Measurements from ENCODE around the gene OXLD1.

Gene OXLD1

DNA sequence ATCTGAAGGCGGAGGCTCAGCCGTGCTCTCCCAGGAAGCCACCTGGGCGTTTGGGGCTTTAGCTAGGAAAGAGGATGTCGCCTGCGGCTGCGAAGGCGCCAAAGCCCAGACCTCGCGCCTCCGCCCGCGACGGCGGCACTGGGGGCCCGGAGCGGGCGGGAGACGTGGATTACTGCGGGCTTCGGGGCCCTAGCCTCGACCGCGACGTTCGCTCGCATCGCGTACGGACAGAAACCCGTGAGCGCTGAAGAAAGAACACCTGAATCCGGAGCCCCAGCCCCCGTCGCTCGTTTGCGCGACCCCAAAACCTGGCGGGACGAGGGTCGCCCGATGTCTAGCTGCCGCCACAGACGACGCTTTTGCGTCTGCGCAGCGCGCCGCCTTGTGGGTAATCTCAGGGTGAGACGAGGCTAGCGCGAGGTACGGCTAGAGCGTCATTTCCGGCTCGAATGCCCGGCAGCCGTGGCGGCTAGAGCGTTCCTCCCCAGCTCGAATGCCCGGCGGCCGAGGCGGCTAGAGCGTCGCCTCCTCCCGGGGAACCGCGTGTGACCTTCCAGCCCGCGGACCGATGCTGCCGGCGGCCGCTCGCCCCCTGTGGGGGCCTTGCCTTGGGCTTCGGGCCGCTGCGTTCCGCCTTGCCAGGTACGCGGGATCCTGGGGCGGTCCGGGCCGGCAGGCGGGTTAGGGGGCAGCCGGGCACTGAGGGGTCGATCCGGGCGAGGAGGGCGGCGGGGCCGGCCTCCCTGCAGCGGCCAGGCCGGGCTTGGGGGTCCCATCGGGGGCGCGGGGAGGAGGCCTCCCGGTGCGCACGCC is 36.7 kb upstream of the OXLD1 start, which contains the start of gene MRPL12:
MRPL12 (plus strand) TSS at position 434 of the 813 bp plus-strand sequence; CDS start at position 569, 135 bp downstream.
- peak; percentile 90 for DNase-seq (ENCODE audit: low spot score)

DNA sequence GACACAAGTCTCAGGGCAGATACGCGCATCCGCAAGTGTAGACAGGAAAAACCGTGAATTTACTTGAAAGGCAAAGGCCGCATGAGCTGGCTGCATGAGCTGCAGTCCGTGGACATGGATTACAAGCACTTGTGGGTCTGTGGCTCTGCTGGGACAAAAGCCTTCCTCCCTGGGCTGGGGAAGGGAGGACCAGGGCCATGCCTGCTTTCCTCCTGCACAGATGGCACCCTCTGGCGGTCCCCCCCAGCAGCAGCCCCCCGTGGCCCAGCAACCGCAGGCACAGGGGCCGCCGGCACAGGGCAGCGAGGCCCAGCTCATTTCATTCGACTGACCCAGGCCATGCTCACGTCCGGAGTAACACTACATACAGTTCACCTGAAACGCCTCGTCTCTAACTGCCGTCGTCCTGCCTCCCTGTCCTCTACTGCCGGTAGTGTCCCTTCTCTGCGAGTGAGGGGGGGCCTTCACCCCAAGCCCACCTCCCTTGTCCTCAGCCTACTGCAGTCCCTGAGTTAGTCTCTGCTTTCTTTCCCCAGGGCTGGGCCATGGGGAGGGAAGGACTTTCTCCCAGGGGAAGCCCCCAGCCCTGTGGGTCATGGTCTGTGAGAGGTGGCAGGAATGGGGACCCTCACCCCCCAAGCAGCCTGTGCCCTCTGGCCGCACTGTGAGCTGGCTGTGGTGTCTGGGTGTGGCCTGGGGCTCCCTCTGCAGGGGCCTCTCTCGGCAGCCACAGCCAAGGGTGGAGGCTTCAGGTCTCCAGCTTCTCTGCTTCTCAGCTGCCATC is 35.1 kb upstream of the OXLD1 start:
- peak; percentile 21 for DNase-seq (ENCODE audit: low spot score)

DNA sequence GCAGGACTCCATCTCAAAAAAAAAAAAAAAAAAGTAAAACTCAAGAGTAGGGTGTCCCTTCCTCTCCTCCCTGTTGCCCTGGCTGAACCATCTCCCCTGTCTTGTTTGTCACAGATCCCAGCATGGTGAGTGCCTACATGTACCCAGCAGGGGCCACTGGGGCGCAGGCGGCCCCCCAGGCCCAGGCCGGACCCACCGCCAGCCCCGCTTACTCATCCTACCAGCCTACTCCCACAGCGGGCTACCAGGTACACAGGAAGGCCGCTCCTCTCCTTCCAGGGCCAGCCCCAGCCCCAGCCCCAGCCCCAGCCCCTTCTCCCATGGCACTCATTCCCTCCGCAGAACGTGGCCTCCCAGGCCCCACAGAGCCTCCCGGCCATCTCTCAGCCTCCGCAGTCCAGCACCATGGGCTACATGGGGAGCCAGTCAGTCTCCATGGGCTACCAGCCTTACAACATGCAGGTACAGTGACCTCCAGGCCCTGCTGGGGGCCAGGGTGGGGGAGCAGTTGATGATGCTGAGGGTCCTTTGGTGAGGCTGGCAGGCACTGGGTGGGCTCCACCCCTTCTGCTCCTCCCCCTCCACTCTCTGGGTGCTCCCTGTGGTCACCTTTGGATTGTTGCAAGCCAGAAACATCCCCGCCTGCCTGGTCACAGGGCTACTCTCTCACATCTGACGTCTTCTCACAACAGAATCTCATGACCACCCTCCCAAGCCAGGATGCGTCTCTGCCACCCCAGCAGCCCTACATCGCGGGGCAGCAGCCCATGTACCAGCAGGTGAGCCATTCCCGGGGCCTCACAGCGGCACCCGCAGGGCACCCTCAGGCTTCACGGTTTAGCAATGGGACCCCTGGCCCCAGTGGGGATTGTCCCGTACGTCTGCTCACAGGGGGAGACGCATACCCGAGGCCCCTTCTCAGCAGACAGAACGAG is 34.2 kb upstream of the OXLD1 start:
- no peak for DNase-seq (ENCODE audit: low spot score)

DNA sequence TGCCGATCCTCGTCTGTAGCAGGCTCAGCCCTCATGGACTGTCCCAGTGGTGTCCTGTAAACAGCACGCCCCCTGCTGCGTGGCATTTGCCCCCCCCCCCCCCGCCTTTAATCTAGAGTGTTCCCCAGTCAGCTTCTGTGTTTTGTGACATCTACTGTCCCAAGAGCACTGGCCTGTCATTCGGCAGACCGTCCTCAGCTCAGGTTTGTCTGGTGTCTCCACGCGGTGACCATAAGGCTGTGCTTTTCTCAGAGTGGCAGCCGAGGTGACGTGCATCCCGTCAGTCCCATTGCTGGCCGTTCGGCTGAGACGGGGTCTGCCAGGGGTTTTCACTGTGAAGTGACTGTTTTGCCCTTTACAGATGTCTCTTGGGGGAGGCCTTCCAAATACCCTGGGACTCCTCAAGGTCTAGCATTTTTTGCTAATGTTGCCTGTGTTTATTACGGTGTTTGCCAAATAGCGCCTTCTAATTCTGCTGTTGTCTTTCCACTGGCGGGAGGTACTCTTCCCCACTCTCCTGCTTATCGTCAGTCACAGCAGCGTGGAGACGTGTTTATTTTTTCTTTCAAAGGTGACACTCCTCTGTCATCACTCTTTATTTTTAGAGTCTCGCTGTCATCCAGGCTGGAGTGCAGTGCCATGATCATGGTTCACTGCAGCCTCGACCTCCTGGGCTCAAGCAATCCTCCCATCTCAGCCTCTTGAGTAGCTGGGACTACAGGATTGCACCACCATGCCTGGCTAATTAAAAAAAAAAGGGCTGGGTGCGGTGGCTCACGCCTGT is 31.0 kb upstream of the OXLD1 start:
- DNase-seq (ENCODE audit: low spot score) = no peak

DNA sequence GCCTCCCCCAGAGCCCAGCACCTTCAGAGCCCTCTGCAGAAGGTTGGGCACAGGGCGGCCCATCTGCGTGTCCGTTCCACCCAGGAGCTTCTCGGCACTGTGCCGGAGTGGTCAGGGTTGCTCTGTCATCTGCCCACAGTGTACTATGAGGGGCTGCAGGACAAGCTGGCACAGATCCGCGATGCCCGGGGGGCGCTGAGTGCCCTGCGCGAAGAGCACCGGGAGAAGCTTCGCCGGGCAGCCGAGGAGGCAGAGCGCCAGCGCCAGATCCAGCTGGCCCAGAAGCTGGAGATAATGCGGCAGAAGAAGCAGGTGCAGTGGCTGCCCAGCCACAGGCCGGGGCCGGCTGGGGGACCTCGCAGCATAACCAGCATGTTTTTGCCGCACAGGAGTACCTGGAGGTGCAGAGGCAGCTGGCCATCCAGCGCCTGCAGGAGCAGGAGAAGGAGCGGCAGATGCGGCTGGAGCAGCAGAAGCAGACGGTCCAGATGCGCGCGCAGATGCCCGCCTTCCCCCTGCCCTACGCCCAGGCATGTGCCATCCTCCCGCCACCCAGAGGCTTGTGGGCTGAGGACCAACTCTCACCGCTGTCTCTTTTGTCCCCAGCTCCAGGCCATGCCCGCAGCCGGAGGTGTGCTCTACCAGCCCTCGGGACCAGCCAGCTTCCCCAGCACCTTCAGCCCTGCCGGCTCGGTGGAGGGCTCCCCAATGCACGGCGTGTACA is 30.0 kb upstream of the OXLD1 start:
- no peak for DNase-seq (ENCODE audit: low spot score)

DNA sequence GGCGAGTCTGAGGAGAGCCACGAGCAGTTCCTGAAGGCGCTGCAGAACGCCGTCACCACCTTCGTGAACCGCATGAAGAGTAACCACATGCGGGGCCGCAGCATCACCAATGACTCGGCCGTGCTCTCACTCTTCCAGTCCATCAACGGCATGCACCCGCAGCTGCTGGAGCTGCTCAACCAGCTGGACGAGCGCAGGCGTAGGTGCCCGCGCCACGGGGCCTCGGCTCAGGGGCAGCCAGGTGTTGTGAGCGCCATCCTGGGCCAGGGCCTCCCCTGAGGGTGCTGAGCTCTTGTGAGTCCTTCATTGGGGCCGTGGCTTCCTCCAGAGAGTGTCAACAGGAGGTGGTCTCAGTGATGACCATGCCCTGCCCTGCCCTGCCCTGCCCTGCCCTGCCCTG is 29.4 kb upstream of the OXLD1 start:
- DNase-seq (ENCODE audit: low spot score) = no peak

DNA sequence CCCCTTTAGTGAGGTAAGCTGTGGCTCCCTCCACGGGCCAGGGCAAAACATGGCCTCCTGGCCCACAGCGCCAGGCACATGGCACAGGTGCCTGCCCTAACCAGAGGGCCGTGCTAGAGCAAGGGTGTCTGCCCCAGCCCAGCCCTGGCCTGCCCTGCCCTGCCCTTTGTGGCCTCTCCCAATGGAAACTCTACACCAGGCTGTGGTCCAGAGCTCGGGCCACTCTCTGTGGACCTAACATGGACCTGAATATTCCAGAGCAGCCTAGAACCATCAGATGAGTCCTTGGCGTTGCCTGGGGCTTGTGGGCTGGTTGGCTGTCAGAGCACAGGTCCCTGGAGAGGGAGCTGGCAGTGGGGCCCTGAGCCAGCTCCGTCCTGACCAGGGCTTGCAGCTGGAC is 28.8 kb upstream of the OXLD1 start:
- no peak for DNase-seq (ENCODE audit: low spot score)

DNA sequence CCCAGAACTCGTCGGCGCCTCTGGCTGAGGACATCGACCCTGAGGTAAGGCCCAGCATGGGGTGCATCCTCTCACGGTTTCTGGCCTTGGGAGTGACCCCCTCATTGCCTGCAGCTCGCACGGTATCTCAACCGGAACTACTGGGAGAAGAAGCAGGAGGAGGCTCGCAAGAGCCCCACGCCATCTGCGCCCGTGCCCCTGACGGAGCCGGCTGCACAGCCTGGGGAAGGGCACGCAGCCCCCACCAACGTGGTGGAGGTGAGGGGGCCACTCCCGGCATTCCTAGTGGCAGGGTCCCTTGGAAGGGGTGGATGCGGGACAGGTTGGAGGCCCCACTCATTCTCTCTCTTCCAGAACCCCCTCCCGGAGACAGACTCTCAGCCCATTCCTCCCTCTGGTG is 28.4 kb upstream of the OXLD1 start:
- DNase-seq (ENCODE audit: low spot score) = no peak

DNA sequence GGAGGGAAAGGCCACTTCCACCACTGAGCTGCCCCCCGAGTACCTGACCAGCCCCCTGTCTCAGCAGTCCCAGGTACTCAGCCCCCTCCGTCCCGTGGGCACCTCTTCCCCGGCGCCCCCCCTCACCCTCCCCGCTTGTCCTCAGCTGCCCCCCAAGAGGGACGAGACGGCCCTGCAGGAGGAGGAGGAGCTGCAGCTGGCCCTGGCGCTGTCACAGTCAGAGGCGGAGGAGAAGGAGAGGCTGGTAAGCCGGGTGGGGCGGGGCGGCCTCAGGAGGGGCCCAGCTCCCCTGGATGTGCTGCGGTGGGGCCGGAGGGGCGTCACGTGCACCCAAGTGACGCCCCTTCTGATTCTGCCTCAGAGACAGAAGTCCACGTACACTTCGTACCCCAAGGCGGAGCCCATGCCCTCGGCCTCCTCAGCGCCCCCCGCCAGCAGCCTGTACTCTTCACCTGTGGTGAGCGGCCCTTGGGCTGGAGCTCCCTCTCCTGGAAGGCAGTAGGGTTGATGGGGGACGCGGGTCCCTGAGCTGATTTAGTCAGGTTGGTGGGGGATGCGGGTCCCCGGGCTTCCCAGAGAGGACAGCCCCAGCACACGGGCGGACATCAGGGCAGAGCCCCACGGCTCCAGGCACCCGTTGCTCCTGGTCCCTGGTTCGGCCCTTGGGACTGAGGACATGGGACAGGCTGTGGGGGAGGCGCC is 27.3 kb upstream of the OXLD1 start:
- DNase-seq (ENCODE audit: low spot score) = no peak

DNA sequence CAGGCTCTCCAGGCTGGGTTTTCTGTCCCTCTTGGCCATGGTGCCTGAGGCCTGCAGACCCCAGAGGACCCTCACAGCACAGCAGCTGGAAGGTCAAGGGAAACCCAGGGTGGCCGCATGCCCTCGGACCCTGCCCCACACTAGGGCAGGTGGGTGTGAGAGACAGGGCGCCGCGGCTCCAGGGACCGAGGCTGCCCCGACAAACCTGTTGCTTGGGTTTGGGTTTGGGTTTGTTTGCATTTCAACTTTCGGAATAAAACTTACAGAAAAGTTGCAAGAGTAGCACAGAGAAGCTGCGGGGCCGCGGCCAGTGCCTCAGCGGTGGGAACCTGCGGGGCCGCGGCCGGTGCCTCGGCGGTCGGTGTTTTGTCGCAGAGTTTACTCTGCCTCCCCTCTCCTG is 25.2 kb upstream of the OXLD1 start:
- no peak for DNase-seq (ENCODE audit: low spot score)

DNA sequence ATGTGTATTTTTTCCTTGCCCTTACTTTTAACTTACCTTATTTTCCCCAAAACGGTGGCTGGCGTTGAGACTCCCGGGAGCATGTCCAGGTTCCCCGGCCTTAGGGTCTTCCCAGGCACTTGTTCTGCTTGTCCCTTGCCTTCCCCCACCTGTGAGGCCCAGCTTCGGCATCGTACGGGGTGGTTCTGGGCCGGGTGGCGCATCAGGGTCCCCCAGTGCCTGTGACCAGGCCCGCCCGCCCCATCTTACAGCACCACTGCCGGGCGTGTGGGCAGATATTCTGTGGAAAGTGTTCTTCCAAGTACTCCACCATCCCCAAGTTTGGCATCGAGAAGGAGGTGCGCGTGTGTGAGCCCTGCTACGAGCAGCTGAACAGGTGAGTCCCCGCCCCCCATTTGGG is 24.8 kb upstream of the OXLD1 start:
- DNase-seq (ENCODE audit: low spot score) = no peak

DNA sequence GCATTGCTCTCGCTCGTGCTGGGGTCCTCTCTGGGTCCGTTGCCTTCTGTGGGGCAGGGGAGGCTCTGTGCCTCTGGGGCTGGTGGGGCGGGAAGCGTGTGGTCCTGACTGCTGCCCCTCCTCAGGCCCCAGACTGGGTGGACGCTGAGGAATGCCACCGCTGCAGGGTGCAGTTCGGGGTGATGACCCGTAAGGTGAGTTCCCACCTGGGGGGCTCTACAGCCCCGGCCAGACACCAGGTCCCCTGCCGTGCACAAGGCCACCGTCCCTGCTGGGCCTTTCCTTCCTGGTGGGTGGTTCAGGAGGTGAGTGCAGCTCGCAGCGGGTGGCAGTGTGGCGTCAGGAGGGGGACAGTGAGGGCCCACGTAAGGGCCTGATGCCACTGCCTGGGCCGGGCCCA is 24.1 kb upstream of the OXLD1 start:
- no peak for DNase-seq (ENCODE audit: low spot score)

DNA sequence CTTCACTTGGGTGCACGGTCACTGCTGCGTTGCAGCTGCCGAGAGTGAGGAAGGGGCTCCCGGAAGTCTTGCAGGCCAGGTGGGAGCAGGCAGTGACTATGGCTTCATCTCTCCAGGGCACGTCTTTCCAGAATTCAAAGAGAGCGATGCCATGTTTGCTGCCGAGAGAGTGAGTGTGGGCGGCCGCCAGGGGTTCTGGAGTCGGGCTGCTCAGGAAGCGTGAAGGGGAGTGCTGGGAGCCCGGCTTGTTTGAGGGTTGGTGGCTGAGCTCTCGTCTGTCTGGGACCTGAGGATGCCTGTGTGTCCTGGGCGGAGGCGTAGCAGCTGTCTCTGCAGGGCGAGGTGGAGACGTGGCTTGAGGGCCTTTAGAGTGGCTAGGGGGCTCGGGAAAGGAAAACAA is 23.7 kb upstream of the OXLD1 start:
- no peak for DNase-seq (ENCODE audit: low spot score)

DNA sequence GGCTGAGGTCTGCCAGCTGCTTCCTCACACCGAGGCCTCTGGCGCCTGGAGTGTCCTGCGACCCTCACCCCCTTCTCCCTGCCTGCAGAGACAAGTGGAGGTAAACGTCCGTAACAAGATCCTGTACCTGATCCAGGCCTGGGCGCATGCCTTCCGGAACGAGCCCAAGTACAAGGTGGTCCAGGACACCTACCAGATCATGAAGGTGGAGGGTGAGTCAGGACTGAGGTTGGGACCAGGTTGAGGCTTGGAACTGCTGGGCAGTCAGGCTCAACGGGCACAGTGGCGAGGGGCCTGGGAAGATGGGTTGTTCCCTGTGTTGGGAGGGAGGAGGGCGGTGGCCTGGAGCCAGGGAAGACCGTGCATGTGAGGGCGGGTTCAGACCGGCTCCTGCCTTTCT is 22.2 kb upstream of the OXLD1 start:
- no peak for DNase-seq (ENCODE audit: low spot score)

DNA sequence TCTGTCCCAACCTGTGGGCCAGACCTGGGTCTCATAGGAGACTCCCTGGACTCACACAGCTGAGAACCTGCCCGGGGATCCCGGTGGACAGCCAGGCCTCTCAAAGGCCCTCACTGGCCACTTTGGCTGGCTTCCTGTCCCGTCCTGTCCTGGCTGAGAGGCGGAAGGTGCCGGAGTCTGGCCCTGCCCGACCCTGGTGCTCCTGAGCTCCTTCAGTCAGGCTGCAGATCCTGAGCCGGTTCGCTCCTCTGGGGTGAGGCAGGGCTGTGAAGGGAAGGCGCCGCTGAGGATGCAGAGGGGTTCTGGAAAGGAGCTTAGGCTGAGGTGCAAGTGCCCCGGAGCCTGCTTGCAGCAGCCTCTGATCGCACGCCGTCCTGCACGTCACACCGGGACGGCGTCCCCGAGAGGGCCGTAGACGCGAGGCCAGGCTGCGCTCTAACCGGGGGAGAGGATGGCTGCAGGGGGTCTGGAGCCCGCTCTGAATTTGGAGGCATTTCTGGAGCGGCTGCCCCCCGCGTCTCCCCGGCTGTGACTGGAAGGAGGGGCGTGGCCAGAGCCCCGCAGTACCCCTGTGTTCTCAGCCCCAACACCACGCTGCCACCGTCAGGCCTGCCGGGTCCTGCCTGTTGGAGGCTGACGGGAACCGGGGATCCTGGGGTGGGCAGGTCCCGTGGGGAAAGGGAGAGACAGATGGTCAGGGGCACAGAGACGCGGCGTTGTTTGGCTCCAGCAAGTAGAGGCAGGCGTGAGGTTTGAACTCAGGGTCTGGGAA is 21.6 kb upstream of the OXLD1 start:
- no peak for DNase-seq (ENCODE audit: low spot score)

DNA sequence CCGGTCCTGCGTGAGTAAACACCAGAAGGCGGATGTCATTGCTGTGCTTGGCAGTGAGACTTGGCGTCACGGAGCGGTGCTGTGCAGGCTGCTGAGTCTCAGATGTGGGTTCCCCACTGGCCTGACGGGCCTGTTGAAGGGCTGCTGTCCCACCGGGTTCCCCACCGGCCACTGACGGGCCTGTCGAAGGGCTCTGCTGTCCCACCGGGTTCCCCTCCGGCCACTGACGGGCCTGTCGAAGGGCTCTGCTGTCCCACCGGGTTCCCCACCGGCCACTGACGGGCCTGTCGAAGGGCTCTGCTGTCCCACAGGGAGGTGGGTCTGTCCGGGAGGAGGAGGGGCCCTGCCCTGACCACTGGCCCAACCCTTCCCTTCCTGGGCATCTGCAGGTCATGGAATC is 20.2 kb upstream of the OXLD1 start:
- no peak for DNase-seq (ENCODE audit: low spot score)

DNA sequence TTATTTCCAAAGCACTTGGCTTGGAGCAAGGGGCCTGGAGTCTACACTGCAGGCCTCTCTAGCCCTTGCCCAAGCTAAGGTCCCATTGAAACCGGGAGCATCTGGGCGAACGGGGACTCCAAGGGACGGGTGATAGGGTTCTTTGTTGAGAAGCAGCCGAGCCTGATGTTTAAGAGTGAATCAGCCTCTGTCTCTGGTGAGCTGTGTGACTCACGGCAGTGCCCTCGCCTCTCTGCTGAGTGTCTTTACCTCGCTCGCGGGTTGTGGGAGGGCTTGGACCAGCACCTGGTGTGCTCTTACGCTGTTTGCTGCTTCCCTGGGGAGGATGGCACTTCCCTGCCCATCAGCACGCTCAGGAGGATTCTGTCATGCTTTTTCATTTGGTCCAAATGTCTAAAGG is 18.7 kb upstream of the OXLD1 start:
- DNase-seq (ENCODE audit: low spot score) = no peak

DNA sequence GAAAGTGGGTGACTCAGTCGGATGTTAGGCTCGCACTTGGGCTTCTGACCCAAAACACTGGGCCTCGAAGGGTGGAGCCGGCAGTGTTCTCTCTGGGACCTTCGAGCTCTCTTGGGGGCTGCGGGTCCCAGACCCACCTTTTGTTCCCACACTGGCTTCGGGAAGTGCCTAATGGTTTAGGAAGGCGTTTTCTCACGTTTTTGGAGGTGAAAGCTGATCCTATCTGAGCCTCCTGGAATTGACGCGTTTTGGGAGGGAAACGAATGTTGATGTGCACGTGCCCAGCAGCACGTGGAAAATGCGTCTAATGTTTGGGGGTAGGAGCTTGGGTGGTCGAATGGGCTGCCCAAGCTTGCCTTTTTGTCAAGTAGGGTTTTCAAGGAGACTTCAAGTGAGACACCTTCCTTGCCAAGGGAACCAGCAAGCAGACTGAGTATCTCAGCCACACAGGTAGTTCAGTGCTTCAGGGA is 18.1 kb upstream of the OXLD1 start:
- peak; percentile 51 for DNase-seq (ENCODE audit: low spot score)
